GM20431 (cell line): ENCODE data around the gene C1QTNF9B.

Experiments used
- in situ Hi-C: fragments of 300-500 bp; cut with MseI, MboI; formaldehyde crosslinking; loops from one replicate; pipeline ENCODE4 v1.15.0; 2020; ENCODE audit warnings: low sequenced_read_pairs; ENCODE audit not compliant: unreplicated experiment

The C1QTNF9B gene

GRCh38 chr13:23865906-23866305 lies 31.4 kb downstream of the C1QTNF9B start:
- in situ Hi-C loops = loop anchor here (10.0 to 25.0 kb wide), 2 partner anchors 279 to 401 kb away; no protein-coding TSS in a partner anchor

DNA sequence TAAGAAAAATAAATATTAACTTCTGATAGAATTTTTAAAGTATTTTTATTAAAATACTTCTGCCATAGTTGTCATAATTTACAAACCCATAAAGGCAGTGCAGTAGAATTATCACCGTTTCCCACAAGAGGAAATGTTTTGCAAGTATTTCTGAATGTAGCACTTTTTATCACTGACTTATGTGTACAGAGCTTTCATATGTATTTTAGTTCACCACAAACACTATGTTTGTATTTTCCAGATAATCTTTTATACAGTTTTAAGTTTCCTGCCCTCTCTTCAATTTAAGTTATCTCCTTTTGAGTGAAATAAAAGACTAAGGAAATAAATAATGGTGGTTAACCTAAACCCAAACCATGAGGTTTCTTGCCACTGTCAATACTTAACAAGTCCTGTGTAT lies 32.3 kb downstream of the C1QTNF9B start:
- in situ Hi-C loops = loop anchor here (10.0 to 25.0 kb wide), 2 partner anchors 278 to 400 kb away; no protein-coding TSS in a partner anchor

GRCh38 chr13:23861310-23861709 lies 36.0 kb downstream of the C1QTNF9B start:
- in situ Hi-C loops = loop anchor here (10.0 to 25.0 kb wide), 2 partner anchors 274 to 397 kb away; no protein-coding TSS in a partner anchor

- in situ Hi-C loops = loop anchor here (10.0 to 25.0 kb wide), 2 partner anchors 273 to 395 kb away; no protein-coding TSS in a partner anchor
These were observed 37.4 kb downstream of the C1QTNF9B start for GRCh38 chr13:23859904-23860303.

GRCh38 chr13:23859455-23859854 lies 37.8 kb downstream of the C1QTNF9B start:
- in situ Hi-C loops = loop anchor here (25.0 kb wide), 1 partner anchor 272 kb away; no protein-coding TSS in a partner anchor

DNA sequence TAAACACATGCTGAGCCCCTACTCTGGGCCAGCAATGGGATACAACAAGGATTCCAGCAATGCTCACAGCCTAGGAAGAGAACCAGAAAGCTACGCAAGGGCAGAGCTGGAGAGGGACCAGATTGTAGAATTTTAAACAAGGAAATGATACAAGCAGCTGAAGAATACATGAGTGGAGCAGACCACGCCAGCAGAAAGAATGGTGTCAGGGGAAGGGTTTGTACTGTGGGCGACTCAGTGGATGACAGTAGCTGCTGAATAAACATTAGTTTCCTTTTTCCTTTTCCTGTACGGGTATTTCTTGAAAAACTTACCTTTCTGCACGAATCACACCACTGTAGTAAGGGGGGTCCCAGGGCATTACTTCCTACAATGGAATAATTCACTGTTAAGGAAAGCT lies 38.8 kb downstream of the C1QTNF9B start:
- in situ Hi-C loops = loop anchor here (25.0 kb wide), 1 partner anchor 271 kb away; no protein-coding TSS in a partner anchor

DNA sequence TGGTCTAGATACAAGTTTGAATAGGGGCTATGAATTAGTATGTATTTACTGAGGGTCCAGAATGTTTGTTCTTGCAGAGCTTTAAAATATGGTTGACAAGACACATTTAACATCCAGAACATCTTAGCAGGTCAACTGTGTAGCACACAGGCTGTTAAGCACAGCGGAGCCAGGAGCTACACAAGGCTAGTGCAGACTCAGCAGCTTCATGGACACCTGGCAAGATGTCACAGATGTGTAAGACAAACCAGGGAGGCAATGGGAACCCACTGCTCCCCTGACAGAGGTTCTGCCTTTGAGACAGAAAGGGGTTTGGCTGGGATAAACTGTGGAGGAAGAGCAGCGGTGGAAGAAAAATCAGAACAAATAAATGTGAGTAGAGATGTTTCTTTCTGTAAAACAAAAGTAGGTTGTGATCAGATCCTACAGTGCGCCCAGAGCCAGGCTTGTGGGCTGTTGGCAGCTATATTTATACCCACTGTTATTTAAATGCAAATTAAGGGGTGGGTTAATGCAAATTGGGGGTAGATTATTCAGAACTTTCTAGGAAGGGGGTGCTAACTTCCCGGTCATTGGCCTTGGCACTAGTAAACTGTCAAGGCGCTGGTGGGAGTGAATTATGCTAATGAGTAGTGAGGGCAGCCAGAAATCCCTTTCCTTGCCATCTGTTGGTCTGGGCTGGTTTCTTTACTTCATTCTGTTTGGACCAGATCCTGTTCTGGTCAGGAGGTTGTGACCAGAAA lies 41.1 kb downstream of the C1QTNF9B start:
- in situ Hi-C loops = loop anchor here (25.0 kb wide), 1 partner anchor 269 kb away; no protein-coding TSS in a partner anchor

- in situ Hi-C loops = loop anchor here (25.0 kb wide), 1 partner anchor 268 kb away; no protein-coding TSS in a partner anchor
These were observed 41.9 kb downstream of the C1QTNF9B start for GRCh38 chr13:23855360-23855759.

DNA sequence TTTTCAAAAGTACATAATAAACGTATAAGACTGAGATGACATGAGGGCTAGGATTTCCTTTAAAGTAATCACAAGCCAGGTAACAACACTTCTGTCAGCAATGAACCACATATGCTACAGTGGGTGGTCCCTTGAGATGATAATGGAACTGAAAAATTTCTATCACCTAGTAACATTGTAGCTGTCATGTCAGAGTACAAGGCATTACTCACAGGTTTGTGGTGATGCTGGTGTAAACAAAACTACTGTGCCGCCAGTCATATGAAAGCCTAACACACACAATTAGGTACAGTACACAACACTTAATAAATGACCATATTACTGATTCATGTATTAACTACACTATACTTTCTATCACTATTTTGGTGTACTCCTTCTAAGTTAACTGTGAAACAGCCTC lies 45.0 kb downstream of the C1QTNF9B start:
- in situ Hi-C loops = loop anchor here (25.0 kb wide), 1 partner anchor 265 kb away; no protein-coding TSS in a partner anchor

DNA sequence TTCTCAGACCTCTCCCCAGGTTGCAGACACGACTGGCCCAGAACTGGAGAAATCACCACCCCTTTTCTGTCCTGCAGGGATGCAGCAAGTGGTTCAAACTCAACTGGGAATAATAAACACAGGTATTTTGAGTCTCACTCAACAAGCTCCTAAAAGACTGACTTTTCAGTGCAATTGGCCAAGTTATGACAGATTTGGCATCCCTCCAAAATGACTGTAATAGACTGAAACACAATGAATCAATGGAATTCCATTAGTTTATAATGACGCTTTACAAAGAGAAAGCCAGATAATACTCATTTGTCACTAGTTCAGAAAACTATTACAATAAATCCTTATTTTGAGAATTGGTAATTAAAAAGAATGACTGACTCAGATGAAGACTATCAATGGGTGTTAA lies 46.2 kb downstream of the C1QTNF9B start:
- in situ Hi-C loops = loop anchor here (25.0 kb wide), 1 partner anchor 264 kb away; no protein-coding TSS in a partner anchor

DNA sequence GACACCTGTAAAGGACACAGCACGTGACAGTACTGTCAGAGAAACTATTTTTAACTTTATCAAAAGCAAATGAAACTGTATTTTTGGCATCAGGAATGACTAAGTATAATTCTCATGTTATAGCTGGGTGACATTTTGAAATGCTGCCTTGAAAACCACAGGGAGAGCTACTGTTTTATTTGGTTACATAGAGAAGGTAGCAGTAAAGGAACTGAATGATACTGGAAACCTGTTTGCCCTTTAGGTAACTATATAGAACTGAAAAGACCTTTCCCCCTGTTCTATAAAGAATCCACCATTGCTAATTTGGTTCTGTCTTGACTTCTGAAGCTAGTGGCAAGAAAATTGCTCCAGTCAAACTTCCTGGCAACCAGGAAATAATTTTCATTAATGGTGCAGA lies 47.2 kb downstream of the C1QTNF9B start:
- in situ Hi-C loops = loop anchor here (25.0 kb wide), 1 partner anchor 263 kb away; no protein-coding TSS in a partner anchor

- in situ Hi-C loops = loop anchor here (25.0 kb wide), 1 partner anchor 262 kb away; no protein-coding TSS in a partner anchor
These were observed 47.6 kb downstream of the C1QTNF9B start for GRCh38 chr13:23849670-23850069.

- in situ Hi-C loops = no loop called here
These were observed 48.6 kb downstream of the C1QTNF9B start for GRCh38 chr13:23848646-23849141.

DNA sequence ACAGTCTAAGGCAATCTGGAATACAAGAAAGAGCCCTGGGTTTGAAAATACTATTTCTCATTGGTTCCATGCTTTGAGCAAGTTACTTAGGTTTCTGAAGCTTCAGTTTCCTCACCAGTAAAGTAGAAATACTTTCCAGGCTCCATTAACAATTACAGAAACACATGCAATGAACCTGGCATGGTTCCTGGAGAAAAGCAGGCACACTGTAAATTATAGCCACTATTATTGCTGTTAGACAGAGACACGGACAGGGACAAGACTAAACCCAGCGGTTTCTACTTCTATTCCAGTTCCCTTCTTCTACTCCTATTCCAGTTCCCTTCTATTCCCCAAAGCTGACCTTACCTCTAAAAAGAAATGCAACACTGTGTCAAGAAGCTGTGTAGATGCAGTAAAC lies 49.3 kb downstream of the C1QTNF9B start:
- in situ Hi-C loops = no loop called here

GRCh38 chr13:23847497-23847896 lies 49.8 kb downstream of the C1QTNF9B start:
- in situ Hi-C loops = no loop called here

DNA sequence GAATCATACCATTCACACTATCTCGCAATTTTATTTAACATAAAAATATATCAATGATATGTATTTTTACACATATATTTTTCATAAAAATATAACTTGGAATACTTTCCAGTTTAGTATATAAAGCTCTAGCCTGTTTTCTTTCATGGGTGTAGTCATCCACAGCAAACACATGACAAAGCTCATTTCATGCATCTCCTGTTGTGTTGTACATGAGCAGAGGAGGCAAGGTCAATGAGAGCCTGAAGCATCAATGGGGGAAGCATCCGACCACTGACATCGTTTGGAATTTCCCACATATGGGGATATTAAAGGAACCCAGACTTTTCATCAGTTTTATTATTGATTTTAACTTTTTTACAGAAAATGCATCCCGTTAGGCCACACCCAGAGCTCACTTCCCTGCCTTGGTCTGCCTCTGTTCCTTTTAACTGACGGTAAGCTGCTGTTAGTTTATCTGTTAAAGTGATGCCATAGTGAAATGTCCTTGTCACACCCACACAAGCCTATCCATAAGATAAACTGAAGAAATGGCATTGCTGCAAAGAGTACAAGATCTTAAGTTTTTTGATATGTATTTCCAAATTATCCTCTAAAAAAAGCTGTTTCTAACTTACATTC lies 52.1 kb downstream of the C1QTNF9B start:
- in situ Hi-C loops = no loop called here

DNA sequence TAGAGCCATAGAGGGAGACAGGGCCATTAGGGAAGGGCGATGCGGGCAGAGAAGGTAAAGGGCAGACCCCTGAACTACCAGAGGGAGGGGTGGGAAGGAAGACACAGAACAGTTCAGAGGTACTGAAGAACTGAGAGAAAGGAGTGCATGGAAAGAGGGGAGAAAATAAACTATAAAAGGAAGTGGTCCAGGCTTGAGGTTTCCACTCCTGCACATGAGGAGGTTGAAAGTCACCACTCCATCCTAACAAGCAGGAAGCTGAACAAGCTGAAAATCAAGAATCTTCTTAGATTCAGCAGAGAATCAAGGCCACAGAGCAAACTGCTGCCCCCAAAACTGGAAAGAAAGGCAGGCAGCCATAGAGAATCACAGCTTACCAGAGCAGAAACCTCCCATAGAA lies 53.2 kb downstream of the C1QTNF9B start:
- in situ Hi-C loops = no loop called here

GRCh38 chr13:23843436-23843835 lies 53.9 kb downstream of the C1QTNF9B start:
- in situ Hi-C loops = no loop called here

DNA sequence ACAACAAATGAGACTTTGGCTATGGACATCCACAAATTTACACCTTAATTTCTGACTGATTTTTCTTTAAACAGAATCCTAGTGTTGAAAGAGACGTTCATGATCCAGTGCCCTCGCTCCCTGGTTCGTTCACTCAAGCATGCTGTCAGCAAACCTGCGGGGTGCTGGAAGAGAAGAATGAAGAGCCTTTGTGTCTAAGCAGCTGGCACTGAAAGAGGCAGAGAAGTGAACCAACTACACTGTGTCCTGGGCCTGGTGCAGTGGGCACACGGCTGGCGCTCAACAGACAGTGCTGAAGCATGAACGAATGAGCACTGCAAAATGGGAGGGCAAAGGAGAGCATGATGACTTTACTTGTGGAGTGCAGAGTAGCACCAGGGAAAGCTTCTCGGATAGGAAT lies 54.9 kb downstream of the C1QTNF9B start:
- in situ Hi-C loops = no loop called here
